CD14-positive monocyte (primary cell): ENCODE results near the gene CEP97. TPM values are rescaled to one million over a fixed set of nuclear protein-coding genes. Genes with fewer than 3 reads are reported as not detected.
"Not testable (repeated sequence)": the region's sequence is repeated elsewhere in the genome, so short reads cannot be mapped to it uniquely, and the experiment has no call there.

Experiments
- DNase-seq, 3 donors: peaks; one replicate each; pipeline ENCODE4 v3.0.0-alpha.2; 2011 to 2022
- H2AFZ ChIP-seq: 2 replicates; pipeline ENCODE4 v1.6.0; 2012; ENCODE audit warnings: mild to moderate bottlenecking, low read depth, low read length, inconsistent platforms; ENCODE audit not compliant: insufficient read depth, poor library complexity, severe bottlenecking
- H3K27ac ChIP-seq, 2 donors: 1 replicate in 1 of 2; 2 replicates in 1 of 2; pipeline ENCODE4 v1.5.1; 2012 to 2013; ENCODE audit warnings: low read length in 2 of 2, control low read depth in 1 of 2, inconsistent platforms in 1 of 2, low read depth in 1 of 2, mild to moderate bottlenecking in 1 of 2
- H3K27me3 ChIP-seq, 2 donors: one replicate each; pipeline versions ENCODE4 v1.6.0 to v1.6.1; 2011 to 2013; ENCODE audit warnings: low read length in 2 of 2; ENCODE audit not compliant: control insufficient read depth in 2 of 2, insufficient read depth in 2 of 2
- H3K36me3 ChIP-seq, 2 donors: replicated peaks in 1 of 2; 1 replicate in 1 of 2; 2 replicates in 1 of 2; pipeline versions ENCODE4 v1.5.1 to v1.6.1; 2012 to 2013; ENCODE audit warnings: low read length in 2 of 2, control low read depth in 1 of 2, inconsistent platforms in 1 of 2, mild to moderate bottlenecking in 1 of 2; ENCODE audit not compliant: insufficient read depth in 2 of 2, control insufficient read depth in 1 of 2
- H3K4me1 ChIP-seq, 2 donors: 1 replicate in 1 of 2; 2 replicates in 1 of 2; pipeline versions ENCODE4 v1.5.1 to v1.6.1; 2012 to 2013; ENCODE audit warnings: low read length in 2 of 2, control low read depth in 1 of 2, inconsistent platforms in 1 of 2, mild to moderate bottlenecking in 1 of 2, moderate library complexity in 1 of 2; ENCODE audit not compliant: insufficient read depth in 2 of 2, control insufficient read depth in 1 of 2
- H3K4me2 ChIP-seq: replicated peaks from 2 replicates; pipeline ENCODE3; 2012; ENCODE audit warnings: low read length, moderate library complexity, mild to moderate bottlenecking; ENCODE audit not compliant: poor library complexity, severe bottlenecking; ENCODE audit errors: extremely low read depth
- H3K4me3 ChIP-seq, 3 experiments: fragments of 200-600 bp in 1 of 3; sonication (generic) in 1 of 3; replicated peaks in 1 of 3; 1 replicate in 2 of 3; 2 replicates in 1 of 3; pipeline ENCODE4 v1.5.1; 2011 to 2013; ENCODE audit warnings: low read length in 3 of 3, mild to moderate bottlenecking in 3 of 3, control low read depth in 2 of 3, low read depth in 2 of 3, inconsistent platforms in 1 of 3, moderate library complexity in 1 of 3
- H3K79me2 ChIP-seq: 2 replicates; pipeline ENCODE4 v1.6.0; 2012; ENCODE audit warnings: mild to moderate bottlenecking, control low read depth, inconsistent platforms, low read length, moderate library complexity; ENCODE audit not compliant: insufficient read depth
- H3K9ac ChIP-seq: 2 replicates; pipeline ENCODE4 v1.6.0; 2017; ENCODE audit warnings: low read length, mild to moderate bottlenecking; ENCODE audit not compliant: insufficient read depth, poor library complexity, severe bottlenecking
- H3K9me3 ChIP-seq, 2 donors: replicated peaks in 1 of 2; 1 replicate in 1 of 2; 2 replicates in 1 of 2; pipeline versions ENCODE4 v1.5.1 to v1.6.1; 2012 to 2013; ENCODE audit warnings: low read length in 2 of 2, control low read depth in 1 of 2; ENCODE audit not compliant: control insufficient read depth in 1 of 2, insufficient read depth in 1 of 2
- H4K20me1 ChIP-seq: 2 replicates; pipeline ENCODE4 v1.6.0; 2012; ENCODE audit warnings: mild to moderate bottlenecking, low read length, control low read depth, moderate library complexity; ENCODE audit not compliant: insufficient read depth
- H3K27ac Mint-ChIP-seq, 7 donors: one replicate each; pipeline ENCODE4 v1.8.0; 2020; ENCODE audit warnings: mild to moderate bottlenecking in 7 of 7, mixed read lengths in 7 of 7, moderate library complexity in 6 of 7, inconsistent platforms in 2 of 7
- H3K27me3 Mint-ChIP-seq, 3 donors: one replicate each; pipeline ENCODE4 v1.8.0; 2021 to 2022; ENCODE audit warnings: low read depth in 3 of 3, mild to moderate bottlenecking in 3 of 3, mixed read lengths in 3 of 3, moderate library complexity in 3 of 3, inconsistent platforms in 1 of 3
- H3K36me3 Mint-ChIP-seq, 2 donors: one replicate each; pipeline ENCODE4 v1.8.0; 2020; ENCODE audit warnings: mixed read lengths in 2 of 2, inconsistent platforms in 1 of 2, mild to moderate bottlenecking in 1 of 2
- H3K4me1 Mint-ChIP-seq: one replicate; pipeline ENCODE4 v1.8.0; 2020; ENCODE audit warnings: mild to moderate bottlenecking, mixed read lengths
- H3K4me3 Mint-ChIP-seq, 2 donors: one replicate each; pipeline ENCODE4 v1.8.0; 2020; ENCODE audit warnings: mild to moderate bottlenecking in 2 of 2, mixed read lengths in 2 of 2, moderate library complexity in 1 of 2
- H3K9me3 Mint-ChIP-seq, 7 donors: one replicate each; pipeline ENCODE4 v1.8.0; 2020 to 2022; ENCODE audit warnings: mixed read lengths in 7 of 7, mild to moderate bottlenecking in 6 of 7, moderate library complexity in 6 of 7, inconsistent platforms in 2 of 7
- WGBS: methylation state at CpG from one replicate; pipeline ENCODE4 v1.1.5; 2013; ENCODE audit warnings: missing lambda C conversion rate; ENCODE audit not compliant: insufficient coverage; 5-methylcytosine and 5-hydroxymethylcytosine counted together
- intact Hi-C, 2 donors: fragments of 100-400 bp; cut with micrococcal nuclease; formaldehyde crosslinking; loops; one replicate each; pipeline versions ENCODE4 v1.15.0 to v1.15.1; 2023
- polyA plus RNA-seq, 3 donors: library from polyadenylated mRNA; depleted of rRNA in 1 of 3; unstranded in 2 of 3; stranded (reverse) in 1 of 3; fragments of 300-500 nt in 2 of 3; fragments of >200 nt in 1 of 3; fragmentation: Illumina TruSeq in 2 of 3; gene quantifications; 1 replicate in 2 of 3; 2 replicates in 1 of 3; pipeline ENCODE4 v1.2.3, GENCODE V29; 2012 to 2021
- TF ChIP-seq, protein P1 (sequence below): fragments of 200-600 bp; IDR thresholded peaks from one replicate; pipeline ENCODE4 v1.8.0; 2022; ENCODE audit warnings: antibody characterized with exemption, mild to moderate bottlenecking

Gene CEP97
- polyA plus RNA-seq, 3 donors: 0.79 to 1.7 (median 1.5) TPM

DNA sequence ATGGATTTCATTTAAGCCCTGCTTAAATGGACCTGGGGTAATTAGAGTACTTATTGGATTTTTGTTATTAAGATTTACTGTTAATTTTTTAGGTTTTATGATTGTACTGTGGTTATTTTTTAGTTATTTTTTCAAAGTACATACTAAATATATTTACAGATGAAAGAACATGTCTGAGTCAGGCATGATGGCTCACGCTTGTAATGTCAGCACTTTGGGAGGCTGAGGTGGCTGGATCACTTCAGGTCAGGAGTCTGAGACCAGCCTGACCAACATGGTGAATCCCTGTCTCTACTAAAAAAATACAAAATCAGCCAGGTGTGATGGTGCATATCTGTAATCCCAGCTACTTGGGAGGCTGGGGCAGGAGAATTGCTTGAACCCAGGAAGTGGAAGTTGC, 21.7 kb upstream of the CEP97 start:
- no peaks in the 10 kb centered on the region for H3K36me3 Mint-ChIP-seq

DNA sequence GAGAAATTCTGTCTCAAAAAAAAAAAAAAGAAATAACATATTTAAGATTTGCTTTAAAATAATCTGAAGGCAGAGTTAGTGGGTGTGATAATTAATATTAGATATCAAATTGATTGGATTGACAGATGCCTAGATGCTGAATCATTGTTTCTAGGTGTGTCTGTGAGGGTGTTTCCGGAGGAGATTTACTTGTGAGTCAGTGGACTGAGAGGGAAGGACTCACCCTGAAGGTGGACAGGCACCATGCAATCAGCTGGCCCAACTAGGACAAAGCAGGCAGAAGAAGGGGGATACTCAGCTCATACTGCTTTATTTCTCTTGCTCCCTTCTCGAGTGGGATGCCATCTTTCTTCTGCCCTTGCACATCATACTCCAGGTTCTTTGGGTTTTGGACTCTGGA, 21.2 kb upstream of the CEP97 start:
- Histone ChIP-seq H3K36me3 (no peaks in the 10 kb centered on the region), H3K9ac (no peak overlapping the region), H2AFZ (no peak overlapping the region), H3K27ac (no peak overlapping the region), H4K20me1 (no peaks in the 10 kb centered on the region), H3K4me3 (no peak overlapping the region), H3K4me2 (no peak overlapping the region), H3K9me3 (no peaks in the 10 kb centered on the region), H3K27me3 (no peaks in the 10 kb centered on the region), H3K79me2 (no peaks in the 10 kb centered on the region), H3K4me1 (no peaks in the 10 kb centered on the region)
- Mint-ChIP-seq H3K4me3 (no peak overlapping the region), H3K27ac (no peak overlapping the region), H3K9me3 (no peaks in the 10 kb centered on the region), H3K4me1 (peaks cover 5% of the 10 kb centered on the region), H3K36me3 (no peaks in the 10 kb centered on the region), H3K27me3 (peaks cover 0 to 6% (median 0%) of the 10 kb centered on the region in 3 donors)
- intact Hi-C loops: no loop called here
- WGBS: 94% methylated on average over 2 of the region's 2 CpGs
- DNase-seq: no peak
- TF ChIP-seq, protein P1, sequence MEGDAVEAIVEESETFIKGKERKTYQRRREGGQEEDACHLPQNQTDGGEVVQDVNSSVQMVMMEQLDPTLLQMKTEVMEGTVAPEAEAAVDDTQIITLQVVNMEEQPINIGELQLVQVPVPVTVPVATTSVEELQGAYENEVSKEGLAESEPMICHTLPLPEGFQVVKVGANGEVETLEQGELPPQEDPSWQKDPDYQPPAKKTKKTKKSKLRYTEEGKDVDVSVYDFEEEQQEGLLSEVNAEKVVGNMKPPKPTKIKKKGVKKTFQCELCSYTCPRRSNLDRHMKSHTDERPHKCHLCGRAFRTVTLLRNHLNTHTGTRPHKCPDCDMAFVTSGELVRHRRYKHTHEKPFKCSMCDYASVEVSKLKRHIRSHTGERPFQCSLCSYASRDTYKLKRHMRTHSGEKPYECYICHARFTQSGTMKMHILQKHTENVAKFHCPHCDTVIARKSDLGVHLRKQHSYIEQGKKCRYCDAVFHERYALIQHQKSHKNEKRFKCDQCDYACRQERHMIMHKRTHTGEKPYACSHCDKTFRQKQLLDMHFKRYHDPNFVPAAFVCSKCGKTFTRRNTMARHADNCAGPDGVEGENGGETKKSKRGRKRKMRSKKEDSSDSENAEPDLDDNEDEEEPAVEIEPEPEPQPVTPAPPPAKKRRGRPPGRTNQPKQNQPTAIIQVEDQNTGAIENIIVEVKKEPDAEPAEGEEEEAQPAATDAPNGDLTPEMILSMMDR: no peak

More for the DNA sequence above, 21.7 kb upstream of the CEP97 start:
- Mint-ChIP-seq H3K4me3 (no peak overlapping the region), H3K4me1 (peaks cover 5% of the 10 kb centered on the region), H3K27me3 (peaks cover 0 to 6% (median 0%) of the 10 kb centered on the region in 3 donors), H3K9me3 (no peaks in the 10 kb centered on the region), H3K27ac (no peak overlapping the region)
- Histone ChIP-seq H3K36me3 (no peaks in the 10 kb centered on the region), H3K27ac (no peak overlapping the region), H4K20me1 (no peaks in the 10 kb centered on the region), H3K9me3 (no peaks in the 10 kb centered on the region), H3K79me2 (no peaks in the 10 kb centered on the region), H3K4me2 (no peak overlapping the region), H2AFZ (no peak overlapping the region), H3K27me3 (no peaks in the 10 kb centered on the region), H3K4me3 (no peak overlapping the region), H3K4me1 (no peaks in the 10 kb centered on the region), H3K9ac (no peak overlapping the region)
- DNase-seq: no peak
- WGBS: no CpG with 5 or more reads among the region's 1 CpG
- intact Hi-C loops: no loop called here
- TF ChIP-seq, protein P1: no peak

DNA sequence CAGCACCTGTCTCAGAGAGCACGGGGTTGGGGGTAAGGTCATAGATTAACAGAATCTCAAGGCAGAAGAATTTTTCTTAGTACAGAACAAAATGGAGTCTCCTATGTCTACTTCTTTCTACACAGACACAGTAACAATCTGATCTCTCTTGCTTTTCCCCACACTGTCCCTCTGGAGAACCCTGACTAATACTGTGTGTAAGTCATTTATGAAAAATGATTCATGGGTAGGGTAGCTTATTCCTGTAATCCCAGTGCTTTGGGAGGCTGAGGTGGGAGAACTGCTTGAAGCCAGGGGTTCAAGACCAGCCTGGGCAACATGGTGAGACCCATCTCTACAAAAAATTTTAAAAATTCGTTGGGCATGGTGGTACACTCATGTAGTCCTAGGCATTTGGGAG, 19.8 kb upstream of the CEP97 start:
- H3K4me3 ChIP-seq, H3K4me2 ChIP-seq, H2AFZ ChIP-seq, H3K27me3 ChIP-seq, H4K20me1 ChIP-seq, H3K27me3 Mint-ChIP-seq, H3K4me1 Mint-ChIP-seq, H3K9me3 ChIP-seq, H3K79me2 ChIP-seq, H3K36me3 Mint-ChIP-seq, intact Hi-C loops, H3K36me3 ChIP-seq, H3K4me3 Mint-ChIP-seq, H3K9me3 Mint-ChIP-seq, H3K9ac ChIP-seq, H3K27ac ChIP-seq, DNase-seq, H3K27ac Mint-ChIP-seq, H3K4me1 ChIP-seq: not testable (repeated sequence)
- WGBS: no CpG with 5 or more reads among the region's 2 CpGs
